DOHH2 (cell line): Measurements from ENCODE around the gene ITGB4.

Experiments used
- H3F3A ChIP-seq: fragments of 200-600 bp; sonication (generic), shearing (Covaris generic); 2 replicates; pipeline ENCODE4 v1.6.0; 2016; ENCODE audit warnings: antibody characterized with exemption, mild to moderate bottlenecking; ENCODE audit not compliant: control insufficient read depth, insufficient read depth
- H3K27ac ChIP-seq: fragments of 200-600 bp; sonication (generic); 2 replicates; pipeline ENCODE4 v1.5.1; 2014; ENCODE audit warnings: low read depth, mild to moderate bottlenecking, low read length, moderate library complexity
- H3K27me3 ChIP-seq: fragments of 200-600 bp; sonication (generic); 2 replicates; pipeline ENCODE4 v1.6.1; 2014; ENCODE audit warnings: mild to moderate bottlenecking, low read length, mixed read lengths; ENCODE audit not compliant: control insufficient read depth
- H3K36me3 ChIP-seq: fragments of 200-600 bp; sonication (generic); 2 replicates; pipeline ENCODE4 v1.6.1; 2014; ENCODE audit warnings: mild to moderate bottlenecking, low read length, moderate library complexity, mixed read lengths; ENCODE audit not compliant: control insufficient read depth
- H3K4me1 ChIP-seq: fragments of 200-600 bp; sonication (generic); 2 replicates; pipeline ENCODE4 v1.6.1; 2014; ENCODE audit warnings: mild to moderate bottlenecking, low read length, mixed read lengths; ENCODE audit not compliant: control insufficient read depth
- H3K4me2 ChIP-seq: fragments of 200-600 bp; sonication (generic); 2 replicates; pipeline ENCODE4 v1.6.0; 2014; ENCODE audit warnings: mild to moderate bottlenecking, low read length, moderate library complexity
- H3K4me3 ChIP-seq: fragments of 200-600 bp; sonication (generic); 2 replicates; pipeline ENCODE4 v1.5.1; 2014; ENCODE audit warnings: mild to moderate bottlenecking, low read length, mixed read lengths
- H3K79me2 ChIP-seq: fragments of 200-600 bp; sonication (generic); 2 replicates; pipeline ENCODE4 v1.6.1; 2014; ENCODE audit warnings: mild to moderate bottlenecking, low read length, mixed read lengths; ENCODE audit not compliant: control insufficient read depth
- H3K9me2 ChIP-seq: fragments of 200-600 bp; sonication (generic); replicated peaks from 2 replicates; pipeline ENCODE4 v1.6.1; 2014; ENCODE audit warnings: mild to moderate bottlenecking, low read length, mixed read lengths; ENCODE audit not compliant: control insufficient read depth
- H3K9me3 ChIP-seq: fragments of 200-600 bp; sonication (generic); 2 replicates; pipeline ENCODE4 v1.6.1; 2014; ENCODE audit warnings: antibody characterized with exemption, low read length, mixed read lengths; ENCODE audit not compliant: control insufficient read depth, insufficient read depth
- H4K20me1 ChIP-seq: fragments of 200-600 bp; sonication (generic); 2 replicates; pipeline ENCODE4 v1.6.0; 2014; ENCODE audit warnings: low read depth, mild to moderate bottlenecking, antibody characterized with exemption, low read length, moderate library complexity; ENCODE audit not compliant: control insufficient read depth, insufficient read depth
- EZH2phosphoT487 ChIP-seq: fragments of 200-600 bp; sonication (generic); IDR thresholded peaks from 2 replicates; pipeline ENCODE4 v1.6.1; 2017; ENCODE audit warnings: borderline replicate concordance, mild to moderate bottlenecking, antibody characterized with exemption, low read length, moderate library complexity, mixed read lengths
- TF ChIP-seq, protein P1 (sequence below): fragments of 200-600 bp; sonication (generic); IDR thresholded peaks from one replicate; pipeline ENCODE4 v1.5.1; 2014; ENCODE audit warnings: antibody characterized with exemption, mild to moderate bottlenecking, low read depth, low read length; ENCODE audit not compliant: poor library complexity, severe bottlenecking

ITGB4 gene

GRCh38 chr17:75764417-75764710 is 43.1 kb downstream of the ITGB4 start:
- Histone ChIP-seq H3F3A (no peaks in the 10 kb centered on the region), H3K4me2 (peak overlapping the region; percentile 93)

DNA sequence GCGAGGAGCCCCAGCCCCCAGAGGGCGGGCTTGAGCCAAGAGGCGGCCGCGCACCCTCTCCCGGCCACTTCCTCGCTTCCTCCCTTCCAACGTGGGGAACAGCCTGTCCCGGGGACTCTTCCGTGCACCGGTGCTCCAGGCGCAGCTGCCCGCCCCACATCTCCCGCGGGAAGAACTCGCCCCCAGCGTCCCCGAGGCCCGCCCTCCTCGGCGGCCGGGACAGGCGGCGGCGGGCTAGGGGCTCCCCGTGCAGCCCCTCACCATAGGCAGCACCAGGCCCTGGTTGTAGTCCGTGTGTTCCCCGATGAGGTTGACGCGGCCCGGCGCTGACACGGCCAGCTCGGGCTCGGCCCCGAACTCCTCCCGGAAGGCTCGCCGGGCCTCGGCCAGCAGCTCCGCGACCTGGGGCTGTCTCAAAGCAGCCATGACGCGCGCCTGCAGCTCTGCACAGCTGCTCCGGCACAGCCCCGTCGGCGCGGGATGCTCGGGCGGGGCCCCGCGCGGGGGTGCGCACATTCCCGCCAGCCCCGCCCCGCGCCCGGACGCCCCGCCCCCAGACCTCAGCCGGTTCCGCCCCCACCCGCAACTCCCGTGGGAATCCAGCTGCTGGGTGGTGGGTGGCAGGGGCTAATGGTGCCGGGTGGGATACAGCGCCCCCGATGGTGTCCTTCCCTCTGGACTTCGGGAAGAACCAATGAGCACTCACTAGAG is 43.6 kb downstream of the ITGB4 start, which contains the start of gene GALK1:
Gene GALK1 (minus strand): TSS at position 482 of the 711 bp plus-strand sequence. CDS start 56 bp downstream, at position 426.
- Histone ChIP-seq H4K20me1 (no peaks in the 10 kb centered on the region), H3K9me2 (no peaks in the 10 kb centered on the region), H3K79me2 (peaks cover 10% of the 10 kb centered on the region), H3K27me3 (peaks cover 3% of the 10 kb centered on the region; the same call in 1 of the 2 replicates), H3K36me3 (peaks cover 6% of the 10 kb centered on the region; the same call in 1 of the 2 replicates), H3K27ac (peak within 1 kb of the TSS; percentile 32), H3K4me2 (peak within 1 kb of the TSS; percentile 93), H3K4me3 (peak within 1 kb of the TSS; percentile 95), H3F3A (no peaks in the 10 kb centered on the region), H3K9me3 (no peaks in the 10 kb centered on the region), H3K4me1 (peaks cover 22% of the 10 kb centered on the region)
- TF ChIP-seq EZH2phosphoT487: no peak
- TF ChIP-seq, protein P1, sequence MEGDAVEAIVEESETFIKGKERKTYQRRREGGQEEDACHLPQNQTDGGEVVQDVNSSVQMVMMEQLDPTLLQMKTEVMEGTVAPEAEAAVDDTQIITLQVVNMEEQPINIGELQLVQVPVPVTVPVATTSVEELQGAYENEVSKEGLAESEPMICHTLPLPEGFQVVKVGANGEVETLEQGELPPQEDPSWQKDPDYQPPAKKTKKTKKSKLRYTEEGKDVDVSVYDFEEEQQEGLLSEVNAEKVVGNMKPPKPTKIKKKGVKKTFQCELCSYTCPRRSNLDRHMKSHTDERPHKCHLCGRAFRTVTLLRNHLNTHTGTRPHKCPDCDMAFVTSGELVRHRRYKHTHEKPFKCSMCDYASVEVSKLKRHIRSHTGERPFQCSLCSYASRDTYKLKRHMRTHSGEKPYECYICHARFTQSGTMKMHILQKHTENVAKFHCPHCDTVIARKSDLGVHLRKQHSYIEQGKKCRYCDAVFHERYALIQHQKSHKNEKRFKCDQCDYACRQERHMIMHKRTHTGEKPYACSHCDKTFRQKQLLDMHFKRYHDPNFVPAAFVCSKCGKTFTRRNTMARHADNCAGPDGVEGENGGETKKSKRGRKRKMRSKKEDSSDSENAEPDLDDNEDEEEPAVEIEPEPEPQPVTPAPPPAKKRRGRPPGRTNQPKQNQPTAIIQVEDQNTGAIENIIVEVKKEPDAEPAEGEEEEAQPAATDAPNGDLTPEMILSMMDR: peak; percentile 1

More at GRCh38 chr17:75764417-75764710, 43.1 kb downstream of the ITGB4 start:
- Histone ChIP-seq H3K27ac (peak overlapping the region; percentile 32; the same call in 1 of the 2 replicates), H3K79me2 (peaks cover 10% of the 10 kb centered on the region), H4K20me1 (no peaks in the 10 kb centered on the region), H3K36me3 (peaks cover 6% of the 10 kb centered on the region; the same call in 1 of the 2 replicates), H3K4me3 (peak overlapping the region; percentile 95), H3K4me1 (peaks cover 22% of the 10 kb centered on the region), H3K9me2 (no peaks in the 10 kb centered on the region), H3K27me3 (peaks cover 3% of the 10 kb centered on the region; the same call in 1 of the 2 replicates), H3K9me3 (no peaks in the 10 kb centered on the region)
- TF ChIP-seq, protein P1: peak; percentile 83
- no peak for TF ChIP-seq EZH2phosphoT487

- Histone ChIP-seq H3K4me3 (no peak overlapping the region), H3K9me2 (no peaks in the 10 kb centered on the region), H3K36me3 (peaks cover 6% of the 10 kb centered on the region; the same call in 1 of the 2 replicates), H4K20me1 (no peaks in the 10 kb centered on the region), H3K9me3 (no peaks in the 10 kb centered on the region), H3K4me1 (peaks cover 22% of the 10 kb centered on the region), H3K4me2 (no peak overlapping the region), H3K79me2 (peaks cover 10% of the 10 kb centered on the region), H3K27ac (no peak overlapping the region), H3K27me3 (peaks cover 3% of the 10 kb centered on the region; the same call in 1 of the 2 replicates), H3F3A (no peaks in the 10 kb centered on the region)
- TF ChIP-seq EZH2phosphoT487: no peak
These were observed 44.7 kb downstream of the ITGB4 start for GRCh38 chr17:75765981-75766380.

DNA sequence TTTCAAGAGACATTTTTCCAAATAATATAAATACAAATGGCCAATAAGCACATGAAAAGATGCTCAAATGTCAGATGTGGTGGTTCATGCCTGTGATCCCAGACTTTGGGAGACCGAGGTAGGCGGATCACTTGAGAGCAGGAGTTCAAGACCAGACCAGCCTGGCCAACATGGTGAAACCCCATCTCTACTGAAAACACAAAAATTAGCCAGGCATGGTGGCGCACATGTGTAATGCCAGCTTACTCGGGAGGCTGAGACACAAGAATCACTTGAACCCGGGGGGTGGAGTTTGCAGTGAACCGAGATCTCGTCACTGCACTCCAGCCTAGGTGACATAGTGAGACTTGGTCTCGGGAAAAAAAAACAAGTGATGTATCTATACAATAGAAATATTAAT is 46.6 kb downstream of the ITGB4 start:
- Histone ChIP-seq H3K4me3 (no peak overlapping the region), H3K4me1 (peaks cover 22% of the 10 kb centered on the region), H4K20me1 (no peaks in the 10 kb centered on the region), H3K9me2 (no peaks in the 10 kb centered on the region), H3K79me2 (peaks cover 10% of the 10 kb centered on the region), H3K4me2 (no peak overlapping the region), H3K36me3 (peaks cover 3% of the 10 kb centered on the region; the same call in 1 of the 2 replicates), H3K27me3 (peaks cover 3% of the 10 kb centered on the region; the same call in 1 of the 2 replicates), H3K27ac (no peak overlapping the region), H3K9me3 (no peaks in the 10 kb centered on the region), H3F3A (no peaks in the 10 kb centered on the region)
- TF ChIP-seq, protein P1: no peak
- TF ChIP-seq EZH2phosphoT487: no peak
